ENCODE results near the gene RPS6KB2.

- TF ChIP-seq CTCF (IDR thresholded peaks at IDR 0.05) (no peak), EP300 (IDR thresholded peaks at IDR 0.05) (no peak)
These were observed 1.4 kb downstream of the RPS6KB2 start for GRCh38 chr11:67429722-67430121.
